HG02973 (cell line): ENCODE measurements around the gene MTF2.
"Not testable (repeated sequence)": the region's sequence is repeated elsewhere in the genome, so short reads cannot be mapped to it uniquely, and the experiment has no call there.

Source experiments
- ATAC-seq: cut with Tn5 transposase; IDR thresholded peaks from one replicate; pipeline ENCODE4 v1.9.1; 2021; ENCODE audit warnings: moderate library complexity; ENCODE audit not compliant: unreplicated experiment

The MTF2 gene

GRCh38 chr1:93078986-93079654 is at the start of gene MTF2:
Gene MTF2 (plus strand): TSS chr1:93079283. CDS start chr1:93079527, 244 bp downstream.
- peak; percentile 68 for ATAC-seq

DNA sequence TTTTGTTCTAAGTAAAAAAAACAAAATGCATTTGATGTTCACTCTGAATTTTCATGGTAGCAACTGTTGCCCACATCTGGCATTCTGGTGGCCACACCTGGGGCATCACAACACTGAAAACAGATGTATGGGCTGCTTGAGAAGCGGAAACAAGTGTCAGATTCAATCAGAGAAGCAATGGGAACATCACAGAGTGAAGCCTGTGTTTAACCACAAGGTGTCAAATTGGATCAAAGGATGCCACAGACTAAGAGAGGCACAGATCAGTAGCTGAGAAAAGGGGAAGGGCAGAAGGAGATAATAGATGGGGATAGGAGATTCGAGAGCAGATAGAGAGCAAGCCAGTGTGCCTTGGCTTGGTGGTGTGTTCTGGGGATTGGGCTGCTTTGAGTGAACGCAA is 49.8 kb upstream of the MTF2 start:
- no peak for ATAC-seq

DNA sequence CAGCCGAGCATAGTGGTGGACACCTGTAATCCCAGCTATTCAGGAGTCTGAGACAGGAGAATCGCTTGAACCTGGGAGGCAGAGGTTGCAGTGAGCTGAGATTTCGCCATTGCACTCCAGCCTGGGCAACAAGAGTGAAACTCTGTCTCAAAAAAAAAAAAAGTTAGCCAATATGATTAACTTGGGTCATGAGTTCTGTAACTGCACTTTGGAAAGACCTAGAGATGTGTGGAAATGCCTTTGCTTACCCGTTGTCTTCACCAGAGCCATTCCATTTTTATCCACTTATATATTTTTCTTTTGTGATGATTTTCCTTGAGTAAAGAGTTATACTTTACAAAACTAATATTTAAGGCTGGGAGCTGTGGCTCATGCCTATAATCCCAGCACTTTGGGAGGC is 48.9 kb upstream of the MTF2 start:
- not testable (repeated sequence) for ATAC-seq

DNA sequence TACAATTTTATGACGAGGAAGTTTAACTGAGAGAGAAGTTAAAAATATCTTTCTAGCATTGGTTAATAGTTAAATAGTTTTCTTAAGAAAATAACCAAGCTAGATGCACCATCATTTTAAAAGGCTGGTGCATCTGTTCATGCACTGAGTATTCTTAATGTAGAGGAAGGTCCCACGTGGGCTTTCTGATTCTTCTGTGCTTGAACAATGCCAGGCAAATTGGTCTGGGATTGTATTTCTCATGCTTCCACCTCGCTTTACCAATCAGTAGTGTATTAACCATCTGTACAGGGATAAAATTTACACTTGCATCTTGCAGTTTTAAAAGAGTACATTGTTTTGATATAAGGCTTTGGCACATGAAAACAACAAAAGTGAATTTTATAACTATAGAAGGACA is 47.4 kb upstream of the MTF2 start:
- no peak for ATAC-seq

GRCh38 chr1:93033029-93033428 is 46.1 kb upstream of the MTF2 start:
- ATAC-seq, result no peak

DNA sequence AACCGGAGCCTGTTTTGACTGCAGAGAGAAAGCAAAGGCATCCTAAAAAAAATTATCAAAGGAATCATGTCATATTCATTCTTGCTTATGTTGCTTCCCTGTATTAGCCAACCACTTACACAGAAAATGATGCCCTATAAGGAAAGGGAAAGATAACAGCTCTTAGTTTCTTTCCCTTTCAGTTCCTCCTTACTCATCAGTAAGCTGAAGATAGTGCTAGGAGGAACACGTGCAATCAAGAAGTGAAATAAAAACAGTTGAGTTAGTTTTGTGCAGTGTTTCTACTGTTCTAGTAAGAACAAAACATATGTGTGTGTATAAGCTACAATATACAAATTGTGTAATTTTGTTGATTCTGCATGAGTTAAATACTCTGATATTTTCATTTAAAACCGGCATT is 45.3 kb upstream of the MTF2 start:
- peak; percentile 90 for ATAC-seq

GRCh38 chr1:93034397-93034796 is 44.7 kb upstream of the MTF2 start:
- ATAC-seq, result no peak

DNA sequence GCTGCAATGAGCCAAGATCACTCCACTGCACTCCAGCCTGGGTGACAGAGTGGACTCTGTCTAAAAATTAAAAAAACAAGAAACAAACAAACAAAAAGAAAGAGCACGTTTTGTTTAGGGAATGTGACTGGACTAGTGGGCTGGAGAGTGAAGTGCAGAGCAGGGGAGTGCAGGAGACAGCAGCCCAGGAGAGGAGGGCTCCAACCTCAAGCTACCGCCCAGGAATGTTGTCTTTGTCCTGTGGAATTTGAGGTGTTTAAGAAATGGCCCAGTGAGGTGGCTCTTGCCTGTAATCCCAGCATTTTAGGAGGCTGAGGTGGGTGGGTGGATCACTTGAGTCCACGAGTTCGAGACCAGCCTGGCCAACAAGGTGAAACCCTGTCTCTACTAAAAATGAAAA is 42.4 kb upstream of the MTF2 start:
- ATAC-seq, result no peak

DNA sequence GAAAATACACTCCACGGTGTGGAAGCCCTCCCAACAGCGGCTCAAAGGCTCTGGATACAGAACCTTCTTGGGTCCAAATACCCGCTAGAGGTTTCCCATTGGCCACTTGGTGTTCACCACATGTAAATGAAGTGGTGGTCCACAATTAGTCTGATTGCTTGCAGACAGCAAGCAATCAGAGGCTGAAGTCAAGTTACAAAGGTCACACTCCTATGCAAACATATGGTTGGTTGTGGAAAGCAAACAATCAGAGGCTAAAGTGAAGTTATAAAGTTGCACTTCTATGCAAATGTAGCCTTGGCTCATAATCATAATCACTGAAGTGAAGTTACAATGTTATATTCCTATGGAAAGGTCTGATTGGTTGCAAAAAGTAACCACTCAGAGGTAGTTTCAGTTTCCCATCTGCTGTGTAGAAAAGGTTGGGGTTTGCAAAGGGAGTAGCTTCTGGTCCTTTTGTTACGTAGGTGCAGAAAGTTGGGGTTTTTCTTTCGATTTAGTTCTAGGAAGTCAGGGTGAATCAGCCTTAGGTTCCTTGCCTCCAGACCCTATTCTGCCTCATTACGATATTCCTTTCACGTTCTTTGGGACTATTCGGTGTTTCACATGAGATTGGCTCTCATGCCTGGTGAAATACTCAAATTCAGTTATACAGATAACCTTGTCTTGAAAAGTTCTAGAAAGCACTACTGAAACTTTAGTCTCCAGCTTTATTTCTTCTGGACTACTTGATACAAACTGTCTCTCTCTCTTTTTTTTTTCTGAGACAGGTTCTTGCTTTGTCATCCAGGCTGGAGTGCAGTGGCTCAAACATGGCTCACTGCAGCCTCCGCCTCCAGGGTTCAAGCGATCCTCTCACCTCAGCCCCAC is 36.7 kb upstream of the MTF2 start:
- ATAC-seq, result peak; percentile 87

DNA sequence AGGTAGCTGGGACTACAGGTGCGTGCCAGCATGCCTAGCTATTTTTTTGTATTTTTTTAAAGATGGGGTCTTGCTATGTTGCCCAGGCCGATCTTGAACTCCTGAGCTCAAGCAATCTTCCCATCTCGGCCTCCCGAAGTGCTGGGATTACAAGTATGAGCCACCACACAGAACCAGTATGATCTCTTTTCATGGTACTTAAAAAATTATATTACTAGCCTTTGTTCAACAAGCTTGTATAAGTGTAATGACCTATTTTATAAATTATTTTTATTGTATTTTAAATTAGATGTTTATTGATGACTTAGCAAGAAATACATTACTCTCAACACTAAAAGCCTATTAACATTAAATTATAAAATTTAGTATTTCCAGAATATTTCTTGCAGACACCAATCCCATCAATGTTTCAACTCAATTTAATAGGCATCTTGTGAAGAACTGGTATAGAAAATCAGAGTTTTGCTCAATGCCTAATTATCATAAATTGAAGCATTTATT is 36.0 kb upstream of the MTF2 start:
- no peak for ATAC-seq

DNA sequence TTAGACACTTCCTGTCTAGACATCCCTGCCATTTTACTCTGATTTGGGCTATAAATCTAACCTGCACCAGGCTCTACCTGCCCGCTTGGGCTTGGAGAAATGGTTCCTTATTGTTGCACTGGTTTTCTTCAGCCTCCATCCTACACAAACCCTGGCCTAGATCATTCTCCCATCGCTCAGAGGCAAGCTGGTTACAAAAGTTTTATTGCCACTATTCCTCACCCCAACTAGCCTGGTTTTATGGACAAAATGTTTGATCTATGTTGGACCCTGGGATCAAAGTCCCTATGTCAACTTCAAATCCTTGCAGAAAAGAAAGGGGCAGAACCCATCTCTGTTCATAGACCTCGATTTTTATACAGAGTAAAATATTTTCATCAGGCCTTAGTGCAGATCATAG is 31.5 kb upstream of the MTF2 start:
- ATAC-seq, result no peak

GRCh38 chr1:93051961-93052360 is 27.1 kb upstream of the MTF2 start:
- ATAC-seq, result no peak

- ATAC-seq, result no peak
These were observed 22.9 kb upstream of the MTF2 start for GRCh38 chr1:93056214-93056613.

DNA sequence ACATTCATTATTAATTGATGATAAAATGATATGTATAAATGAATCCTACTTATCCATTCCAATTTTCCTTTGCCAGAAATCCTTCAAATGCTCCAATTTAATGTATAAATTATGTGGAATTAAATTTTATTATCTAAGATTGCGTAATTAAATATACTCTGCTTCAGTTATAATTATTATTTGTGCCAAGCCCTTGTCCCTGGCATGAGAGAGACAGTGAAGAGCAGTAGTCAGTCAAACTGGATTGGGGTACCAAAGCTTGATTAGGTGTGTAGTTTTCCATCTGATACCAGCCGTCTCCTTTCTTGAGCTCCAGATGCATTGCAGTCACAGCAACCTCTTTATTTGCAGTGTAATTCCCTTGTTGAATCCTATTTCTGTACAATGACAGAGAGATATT is 22.4 kb upstream of the MTF2 start:
- ATAC-seq, result no peak

GRCh38 chr1:93061895-93062792 is 16.9 kb upstream of the MTF2 start:
- ATAC-seq, result peak; percentile 67

DNA sequence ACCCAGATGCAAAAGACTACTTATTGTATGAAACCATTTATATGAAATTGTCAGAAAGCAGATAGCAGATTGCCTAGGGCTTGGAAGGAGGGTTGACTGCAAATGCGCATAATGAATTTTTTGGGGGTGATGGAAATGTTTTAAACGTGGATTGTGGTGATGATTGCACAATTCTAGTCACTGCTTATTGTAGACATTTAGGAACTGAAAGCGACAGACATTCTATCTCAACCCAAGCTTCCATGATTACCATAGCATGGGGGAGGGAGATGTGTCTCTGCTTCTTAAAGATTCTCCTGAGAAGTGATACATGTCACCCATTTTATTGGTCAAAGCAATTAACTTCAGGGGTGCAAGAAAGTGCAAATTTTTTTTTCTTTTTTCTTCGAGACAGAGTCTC is 2.8 kb upstream of the MTF2 start:
- no peak for ATAC-seq

GRCh38 chr1:93078203-93078602 is 880 bp upstream of the MTF2 start:
- ATAC-seq, result no peak

DNA sequence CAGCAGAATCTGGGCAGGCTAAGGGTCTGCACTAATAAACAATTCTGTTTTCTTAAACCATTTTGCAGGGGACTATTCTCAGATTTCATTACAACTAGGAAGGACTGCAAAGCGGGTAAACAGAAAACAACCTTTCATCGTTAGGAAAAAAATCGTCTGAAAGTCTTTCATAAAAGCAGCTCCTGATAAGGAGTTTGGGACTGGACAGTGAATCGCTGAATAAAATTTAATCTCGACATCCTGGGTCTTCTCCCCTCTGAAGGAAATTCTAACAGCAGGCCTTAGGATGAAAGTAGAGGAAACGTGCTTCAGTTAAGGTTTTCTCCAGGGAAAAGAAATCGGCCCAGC is 471 bp upstream of the MTF2 start:
- no peak for ATAC-seq

GRCh38 chr1:93079685-93080141 is 630 bp downstream of the MTF2 start:
- no peak for ATAC-seq

GRCh38 chr1:93080179-93080823 is 1.2 kb downstream of the MTF2 start:
- peak; percentile 77 for ATAC-seq

GRCh38 chr1:93081716-93082115 is 2.6 kb downstream of the MTF2 start:
- no peak for ATAC-seq
